Measurements from ENCODE around the gene RRP15.

RRP15 gene

GRCh38 chr1:218361298-218362065, 76.4 kb downstream of the RRP15 start:
- peak in 1 of 58 donors; percentile 9 for DNase-seq

GRCh38 chr1:218362418-218363076, 77.5 kb downstream of the RRP15 start:
- DNase-seq: no peak

DNA sequence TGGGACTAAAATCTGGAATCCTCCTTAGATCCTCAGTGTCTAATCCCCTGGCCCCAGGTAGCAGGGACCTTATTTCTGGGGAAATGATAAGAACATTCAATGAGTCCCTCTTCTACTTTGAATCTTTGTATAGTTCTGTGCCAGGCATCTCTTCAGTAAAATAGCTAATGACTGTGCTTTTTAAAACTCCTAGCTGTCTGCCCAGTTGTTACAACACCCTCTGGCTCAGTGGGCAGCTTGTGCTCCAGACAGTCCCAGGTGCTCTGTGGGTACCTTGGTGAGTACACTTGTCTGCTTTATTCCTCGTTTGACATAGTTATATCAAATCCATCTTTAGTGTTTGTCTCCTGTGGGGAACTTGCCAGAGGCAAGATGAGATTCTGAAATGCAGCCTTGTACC, 78.0 kb downstream of the RRP15 start:
- no peak for DNase-seq

DNA sequence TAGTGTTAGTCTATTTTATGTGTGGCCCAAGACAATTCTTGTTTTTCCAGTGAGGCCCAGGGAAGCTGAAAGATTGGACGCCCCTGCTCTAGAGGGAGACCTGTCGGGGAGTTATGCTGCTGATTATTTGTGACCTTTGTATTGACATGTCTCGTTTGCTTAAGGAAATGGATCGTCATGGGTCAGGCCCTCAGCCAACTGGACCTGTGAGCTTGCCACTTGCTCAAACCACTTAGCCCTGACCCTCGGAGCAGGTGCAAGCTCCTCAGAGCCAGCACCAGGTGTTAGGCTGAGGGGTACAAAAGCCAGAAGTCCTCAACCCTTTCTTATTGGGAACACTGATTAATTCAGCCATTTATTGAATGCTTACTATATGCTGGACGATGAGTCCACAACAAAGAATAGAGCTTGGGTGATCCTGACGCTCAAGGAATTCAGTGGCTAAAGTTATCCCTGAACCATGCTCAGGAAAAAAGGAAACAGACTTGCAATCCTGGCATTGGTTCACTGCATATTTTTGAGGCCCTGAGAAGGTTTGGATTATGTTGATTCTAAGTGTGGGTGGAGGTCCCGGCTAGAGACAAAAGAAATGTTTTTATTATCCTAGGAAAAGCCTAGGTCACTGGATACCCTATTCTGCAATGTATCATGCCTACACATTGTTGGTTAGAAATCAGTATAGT, 79.1 kb downstream of the RRP15 start:
- no peak for DNase-seq

DNA sequence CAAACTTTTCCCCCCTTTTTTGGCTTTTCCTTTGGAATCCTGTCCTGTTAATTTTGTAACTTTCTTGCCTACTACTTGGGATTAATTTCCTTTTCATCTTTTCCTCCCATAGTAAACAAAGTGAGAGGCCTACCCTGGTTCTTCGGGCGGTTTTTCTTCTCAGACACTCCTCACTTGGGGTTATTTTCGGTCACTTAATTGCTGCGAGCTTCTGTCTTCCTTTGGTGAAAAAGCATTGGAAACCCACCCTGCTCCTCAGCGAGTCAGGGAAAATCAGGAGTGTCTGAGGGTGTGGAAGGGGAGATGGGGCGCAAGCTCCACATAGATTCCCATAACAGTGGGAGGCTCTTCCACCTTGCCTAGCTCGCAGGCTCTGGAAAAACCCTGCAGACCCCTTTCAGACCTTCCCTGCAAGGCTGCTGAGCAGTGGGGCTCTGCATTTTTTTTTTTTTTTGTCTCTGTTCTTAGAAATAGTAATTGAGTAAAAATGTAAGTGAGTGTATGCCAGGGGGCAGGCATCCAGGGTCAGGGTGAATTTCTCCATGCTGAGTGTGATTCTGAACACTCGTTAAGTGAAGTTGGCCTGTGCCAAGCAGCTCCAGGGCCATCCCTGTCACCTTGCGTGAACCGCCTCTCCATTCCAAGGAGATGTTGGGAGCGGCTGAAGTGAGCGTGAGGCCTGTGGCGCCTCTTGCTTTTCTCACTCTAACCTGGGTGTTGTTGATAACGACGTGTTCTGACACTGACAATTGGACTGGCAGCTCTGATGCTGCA, 80.3 kb downstream of the RRP15 start:
- peak in 21 of 58 donors; percentile 7 to 50 (median 25) for DNase-seq

- no peak for DNase-seq
Measured at GRCh38 chr1:218366322-218367052, 81.4 kb downstream of the RRP15 start.

DNA sequence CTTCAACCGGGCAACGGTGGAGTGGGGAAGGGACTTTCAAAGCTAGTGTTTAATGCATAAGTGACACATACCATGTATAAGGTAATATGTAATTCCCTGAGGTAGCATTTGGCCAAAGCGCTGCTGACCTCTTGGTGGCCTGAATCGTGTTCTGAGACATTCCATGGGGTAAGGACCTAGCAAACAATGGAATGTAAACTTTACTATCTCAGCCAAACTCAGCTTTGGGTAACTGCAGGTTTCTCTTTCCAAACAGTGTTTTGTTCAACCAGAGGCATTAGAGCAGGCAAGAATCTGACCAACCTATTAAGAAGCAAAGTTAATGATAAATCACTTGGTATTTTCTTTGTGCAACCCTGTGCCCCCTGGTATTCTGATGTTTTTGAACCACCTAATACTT, 82.0 kb downstream of the RRP15 start:
- DNase-seq: no peak

- no peak for DNase-seq
Measured at GRCh38 chr1:218368686-218369085, 83.6 kb downstream of the RRP15 start.

- no peak for DNase-seq
Measured at GRCh38 chr1:218369688-218370511, 84.8 kb downstream of the RRP15 start.

DNA sequence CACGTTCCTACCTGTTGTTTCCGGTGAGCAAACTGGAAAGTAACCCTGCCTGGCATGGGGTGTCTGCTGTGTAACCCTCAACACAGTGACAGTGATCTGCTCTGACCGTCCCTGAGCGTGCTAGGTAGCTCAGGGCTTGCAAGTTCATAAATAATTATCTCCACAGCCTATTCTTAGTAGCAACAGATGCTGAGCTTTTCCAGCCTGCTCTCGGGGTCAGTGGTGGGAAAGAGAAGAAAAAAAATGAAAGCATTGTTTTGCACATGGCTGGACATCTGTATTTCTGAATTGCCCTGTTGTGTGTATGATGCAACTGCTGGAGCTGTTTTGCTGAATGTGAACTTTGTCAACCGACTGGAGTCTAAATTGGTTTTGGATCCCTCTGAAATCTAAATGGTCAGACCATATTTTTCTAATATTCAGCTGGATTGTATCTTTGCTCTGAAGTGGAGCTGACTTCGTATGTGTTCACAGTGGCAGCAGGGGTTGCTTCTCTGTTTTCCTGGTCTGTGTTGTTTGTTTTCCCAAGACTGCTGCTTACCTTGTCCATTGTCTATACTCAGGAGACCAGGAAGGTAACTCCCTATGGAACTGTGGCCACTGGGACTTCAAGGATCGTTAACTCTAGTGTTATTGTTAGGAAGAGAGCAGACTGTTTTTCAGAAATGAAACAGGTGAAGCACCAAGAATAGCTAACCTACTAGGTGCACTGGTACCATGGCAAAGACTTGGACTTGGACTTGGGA, 87.0 kb downstream of the RRP15 start:
- peak in 19 of 58 donors; percentile 7 to 78 (median 31) for DNase-seq

DNA sequence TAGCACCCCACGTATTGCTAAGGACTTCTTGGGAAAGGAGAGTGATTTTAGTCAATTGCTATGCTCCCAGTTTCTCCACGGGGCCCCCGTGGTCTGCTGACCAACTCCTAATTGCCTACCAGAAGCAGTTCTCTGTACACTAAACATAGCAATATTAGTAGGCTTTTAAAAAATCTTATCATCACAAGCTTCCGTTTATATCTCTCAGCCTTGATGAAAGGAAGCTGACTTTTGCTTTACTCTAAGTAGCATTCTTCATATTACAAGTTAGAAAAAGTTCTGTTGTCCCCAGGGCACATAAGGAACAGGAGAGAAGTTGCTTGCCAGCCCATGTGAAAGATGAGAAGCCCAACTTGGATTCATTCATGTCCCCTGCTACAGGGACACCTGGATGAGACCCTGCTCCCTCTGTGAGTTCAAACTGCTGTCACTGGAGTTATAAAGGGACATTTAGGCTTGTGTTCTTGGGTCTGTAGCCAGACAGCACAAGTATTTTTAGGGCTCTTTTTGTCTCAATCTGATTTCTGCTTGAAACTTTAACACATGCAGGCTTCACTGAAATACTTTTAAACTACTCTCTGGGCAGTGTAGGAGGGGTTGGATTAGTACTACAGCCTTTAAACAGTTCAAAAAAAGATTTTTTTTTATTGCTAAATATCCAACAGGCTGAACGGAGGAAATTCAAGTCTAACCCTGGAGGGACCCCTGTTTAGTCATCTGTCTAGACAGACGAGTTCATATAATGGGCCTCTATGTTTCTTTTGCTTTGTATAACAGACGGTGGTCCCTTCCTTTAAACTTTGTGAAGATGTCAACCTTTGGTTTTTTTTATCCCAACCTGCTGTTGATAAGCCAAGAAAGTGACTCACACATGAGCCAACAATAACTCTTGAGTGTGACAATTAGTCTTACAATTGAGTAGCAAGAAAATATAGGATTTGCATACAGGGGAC, 89.6 kb downstream of the RRP15 start:
- no peak for DNase-seq

- DNase-seq: no peak
Measured at GRCh38 chr1:218376722-218377121, 91.6 kb downstream of the RRP15 start.

GRCh38 chr1:218377143-218377660, 92.1 kb downstream of the RRP15 start:
- no peak for DNase-seq

- DNase-seq: peak in 5 of 58 donors; percentile 10 to 52 (median 15)
Measured at GRCh38 chr1:218380125-218380977, 95.3 kb downstream of the RRP15 start.

GRCh38 chr1:218382261-218382660, 97.2 kb downstream of the RRP15 start:
- DNase-seq: no peak

GRCh38 chr1:218383051-218383450, 98.0 kb downstream of the RRP15 start:
- DNase-seq: no peak

- no peak for DNase-seq
Measured at GRCh38 chr1:218383681-218384080, 98.6 kb downstream of the RRP15 start.
